Astrocyte (in vitro differentiated cells and primary cell): ENCODE results near the gene SLC12A6. TPM values are rescaled to one million over a fixed set of nuclear protein-coding genes. Genes with fewer than 3 reads are reported as not detected.

ENCODE experiments used
- DNase-seq: peaks from one replicate; pipeline ENCODE4 v3.0.0-alpha.2; 2010; ENCODE audit warnings: low read depth
- FAIRE-seq: peaks from 2 replicates; lab custom pipeline; 2011; peaks lifted over from hg19 to GRCh38; lab: Jason Lieb, UNC
- H2AFZ ChIP-seq: 2 replicates; pipeline ENCODE4 v1.6.0; 2012; ENCODE audit warnings: low read depth, low read length, inconsistent platforms
- H3K27ac ChIP-seq: 2 replicates; pipeline ENCODE4 v1.5.1; 2011; ENCODE audit warnings: low read depth, low read length, inconsistent platforms
- H3K27me3 ChIP-seq: 2 replicates; pipeline ENCODE4 v1.6.0; 2011; ENCODE audit warnings: low read length, inconsistent platforms; ENCODE audit not compliant: insufficient read depth
- H3K36me3 ChIP-seq: 2 replicates; pipeline ENCODE4 v1.5.1; 2011; ENCODE audit warnings: low read length, inconsistent platforms; ENCODE audit not compliant: insufficient read depth
- H3K4me1 ChIP-seq: 2 replicates; pipeline ENCODE4 v1.5.1; 2011; ENCODE audit warnings: low read length, inconsistent platforms; ENCODE audit not compliant: insufficient read depth
- H3K4me2 ChIP-seq: 2 replicates; pipeline ENCODE4 v1.6.0; 2012; ENCODE audit warnings: low read length, inconsistent platforms
- H3K4me3 ChIP-seq: 2 replicates; pipeline ENCODE4 v1.5.1; 2011; ENCODE audit warnings: low read depth, mild to moderate bottlenecking, low read length, inconsistent platforms; ENCODE audit not compliant: insufficient read depth
- H3K79me2 ChIP-seq: 2 replicates; pipeline ENCODE4 v1.6.0; 2012; ENCODE audit warnings: mild to moderate bottlenecking, low read length, inconsistent platforms; ENCODE audit not compliant: insufficient read depth
- H3K9ac ChIP-seq: 2 replicates; pipeline ENCODE4 v1.6.0; 2012; ENCODE audit warnings: mild to moderate bottlenecking, low read length, inconsistent platforms
- H3K9me3 ChIP-seq: 2 replicates; pipeline ENCODE4 v1.5.1; 2012; ENCODE audit warnings: low read depth, mild to moderate bottlenecking, low read length, inconsistent platforms; ENCODE audit not compliant: insufficient read depth
- H4K20me1 ChIP-seq: 2 replicates; pipeline ENCODE4 v1.6.0; 2012; ENCODE audit warnings: low read length, inconsistent platforms; ENCODE audit not compliant: insufficient read depth
- H3K27ac Mint-ChIP-seq: one replicate; pipeline ENCODE4 v1.8.0; 2021; ENCODE audit warnings: mild to moderate bottlenecking, mixed read lengths; ENCODE audit not compliant: unreplicated experiment
- H3K27me3 Mint-ChIP-seq: one replicate; pipeline ENCODE4 v1.8.0; 2021; ENCODE audit warnings: low read depth, mixed read lengths; ENCODE audit not compliant: unreplicated experiment
- H3K36me3 Mint-ChIP-seq: one replicate; pipeline ENCODE4 v1.8.0; 2021; ENCODE audit warnings: low read depth, mixed read lengths; ENCODE audit not compliant: unreplicated experiment
- H3K4me1 Mint-ChIP-seq: one replicate; pipeline ENCODE4 v1.8.0; 2021; ENCODE audit warnings: low read depth, mixed read lengths; ENCODE audit not compliant: unreplicated experiment
- H3K4me3 Mint-ChIP-seq: one replicate; pipeline ENCODE4 v1.8.0; 2021; ENCODE audit warnings: mild to moderate bottlenecking, moderate library complexity, mixed read lengths; ENCODE audit not compliant: unreplicated experiment
- H3K9me3 Mint-ChIP-seq: one replicate; pipeline ENCODE4 v1.8.0; 2021; ENCODE audit warnings: mild to moderate bottlenecking, mixed read lengths; ENCODE audit not compliant: unreplicated experiment
- EZH2 ChIP-seq: IDR thresholded peaks from 2 replicates; pipeline ENCODE4 v1.6.1; 2012; ENCODE audit warnings: mild to moderate bottlenecking, low read length, inconsistent platforms; ENCODE audit not compliant: insufficient read depth
- total RNA-seq: library from RNA; stranded (reverse); gene quantifications from 2 replicates; pipeline ENCODE4 v1.2.1, GENCODE V29; 2021
- TF ChIP-seq, protein P1 (sequence below): IDR thresholded peaks from 2 replicates; pipeline ENCODE4 v1.5.1; 2011; ENCODE audit warnings: low read depth, mild to moderate bottlenecking, inconsistent platforms, low read length, moderate library complexity; ENCODE audit not compliant: insufficient read depth

The SLC12A6 gene
- total RNA-seq, 1 donor from 2014 or later, result 15.8 TPM

GRCh38 chr15:34357653-34358052, 20.1 kb upstream of the SLC12A6 start:
- H3K79me2 ChIP-seq, result no peaks in the 10 kb centered on the region
- DNase-seq (no peak), FAIRE-seq (no peak)
- H3K9ac ChIP-seq, result no peak overlapping the region
- H3K4me1 ChIP-seq, result no peaks in the 10 kb centered on the region
- no peaks in the 10 kb centered on the region for H3K9me3 ChIP-seq
- H3K27me3 ChIP-seq, result no peaks in the 10 kb centered on the region
- H2AFZ ChIP-seq, result no peak overlapping the region
- Mint-ChIP-seq H3K4me1 (peaks cover 3% of the 10 kb centered on the region), H3K36me3 (peaks cover 40% of the 10 kb centered on the region), H3K9me3 (no peaks in the 10 kb centered on the region), H3K27ac (no peak overlapping the region), H3K27me3 (no peaks in the 10 kb centered on the region), H3K4me3 (no peak overlapping the region)
- no peak overlapping the region for H3K4me3 ChIP-seq
- no peak overlapping the region for H3K4me2 ChIP-seq
- peaks cover 9% of the 10 kb centered on the region for H3K36me3 ChIP-seq
- TF ChIP-seq EZH2, result no peak
- TF ChIP-seq, protein P1, sequence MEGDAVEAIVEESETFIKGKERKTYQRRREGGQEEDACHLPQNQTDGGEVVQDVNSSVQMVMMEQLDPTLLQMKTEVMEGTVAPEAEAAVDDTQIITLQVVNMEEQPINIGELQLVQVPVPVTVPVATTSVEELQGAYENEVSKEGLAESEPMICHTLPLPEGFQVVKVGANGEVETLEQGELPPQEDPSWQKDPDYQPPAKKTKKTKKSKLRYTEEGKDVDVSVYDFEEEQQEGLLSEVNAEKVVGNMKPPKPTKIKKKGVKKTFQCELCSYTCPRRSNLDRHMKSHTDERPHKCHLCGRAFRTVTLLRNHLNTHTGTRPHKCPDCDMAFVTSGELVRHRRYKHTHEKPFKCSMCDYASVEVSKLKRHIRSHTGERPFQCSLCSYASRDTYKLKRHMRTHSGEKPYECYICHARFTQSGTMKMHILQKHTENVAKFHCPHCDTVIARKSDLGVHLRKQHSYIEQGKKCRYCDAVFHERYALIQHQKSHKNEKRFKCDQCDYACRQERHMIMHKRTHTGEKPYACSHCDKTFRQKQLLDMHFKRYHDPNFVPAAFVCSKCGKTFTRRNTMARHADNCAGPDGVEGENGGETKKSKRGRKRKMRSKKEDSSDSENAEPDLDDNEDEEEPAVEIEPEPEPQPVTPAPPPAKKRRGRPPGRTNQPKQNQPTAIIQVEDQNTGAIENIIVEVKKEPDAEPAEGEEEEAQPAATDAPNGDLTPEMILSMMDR, result no peak
- no peak overlapping the region for H3K27ac ChIP-seq
- H4K20me1 ChIP-seq, result peaks cover 5% of the 10 kb centered on the region

GRCh38 chr15:34355241-34355640, 17.7 kb upstream of the SLC12A6 start:
- no peak overlapping the region for H3K27ac ChIP-seq
- no peak overlapping the region for H3K4me3 ChIP-seq
- no peak for FAIRE-seq
- no peak overlapping the region for H3K4me2 ChIP-seq
- no peak overlapping the region for H3K9ac ChIP-seq
- H4K20me1 ChIP-seq, result no peaks in the 10 kb centered on the region
- no peaks in the 10 kb centered on the region for H3K27me3 ChIP-seq
- Mint-ChIP-seq H3K36me3 (peaks cover 26% of the 10 kb centered on the region), H3K27me3 (no peaks in the 10 kb centered on the region), H3K4me3 (peak overlapping the region; percentile 18), H3K27ac (no peak overlapping the region), H3K4me1 (no peaks in the 10 kb centered on the region), H3K9me3 (no peaks in the 10 kb centered on the region)
- no peaks in the 10 kb centered on the region for H3K9me3 ChIP-seq
- no peaks in the 10 kb centered on the region for H3K4me1 ChIP-seq
- DNase-seq, result no peak
- no peak overlapping the region for H2AFZ ChIP-seq
- H3K36me3 ChIP-seq, result peaks cover 4% of the 10 kb centered on the region
- TF ChIP-seq, protein P1, result no peak
- no peak for TF ChIP-seq EZH2
- H3K79me2 ChIP-seq, result no peaks in the 10 kb centered on the region

GRCh38 chr15:34354286-34354685, 16.7 kb upstream of the SLC12A6 start:
- Mint-ChIP-seq H3K27ac (no peak overlapping the region), H3K27me3 (peaks cover under 1% of the 10 kb centered on the region), H3K4me1 (no peaks in the 10 kb centered on the region), H3K4me3 (no peak overlapping the region), H3K9me3 (no peaks in the 10 kb centered on the region), H3K36me3 (peaks cover 23% of the 10 kb centered on the region)
- Histone ChIP-seq H3K79me2 (no peaks in the 10 kb centered on the region), H3K36me3 (peaks cover 4% of the 10 kb centered on the region), H3K4me3 (no peak overlapping the region), H3K9ac (no peak overlapping the region), H3K9me3 (no peaks in the 10 kb centered on the region), H3K4me1 (no peaks in the 10 kb centered on the region), H4K20me1 (no peaks in the 10 kb centered on the region), H3K27me3 (peaks cover 2% of the 10 kb centered on the region), H3K4me2 (no peak overlapping the region), H2AFZ (no peak overlapping the region), H3K27ac (no peak overlapping the region)
- DNase-seq (no peak), FAIRE-seq (no peak)
- no peak for TF ChIP-seq EZH2
- TF ChIP-seq, protein P1, result no peak
